ENCODE data around the gene TGFB1. TPM values are rescaled to one million over a fixed set of nuclear protein-coding genes. Genes with fewer than 3 reads are reported as not detected.

TGFB1 gene
- total and polyA plus RNA-seq, 4 donors = 0.83 to 10.6 (median 6.9) TPM

- Histone ChIP-seq H3K27me3 (ENCODE audit: control insufficient read depth in 4 of 4, insufficient read depth in 4 of 4, low read length in 3 of 4) (no peaks in the 10 kb centered on the region), H3K36me3 (ENCODE audit: control insufficient read depth in 4 of 4, insufficient read depth in 3 of 4, low read depth in 1 of 4, low read length in 3 of 4) (peaks cover 20 to 47% (median 31%) of the 10 kb centered on the region in 4 donors), H3K9me3 (ENCODE audit: control insufficient read depth in 4 of 4, low read length in 3 of 4) (no peaks in the 10 kb centered on the region), H3K9ac (ENCODE audit: low read depth in 1 of 2, low read length in 2 of 2) (peak overlapping the region in 1 of 2 donors; percentile 10), H3K27ac (ENCODE audit: low read depth in 1 of 2, low read length in 2 of 2) (peak overlapping the region; percentile 63 to 86), H3K4me1 (ENCODE audit: control insufficient read depth in 4 of 4, insufficient read depth in 4 of 4, low read length in 3 of 4) (peaks cover 0 to 35% (median 25%) of the 10 kb centered on the region in 4 donors), H3K4me3 (ENCODE audit: low read depth in 1 of 3, low read length in 3 of 3) (no peak overlapping the region)
- no peak for DNase-seq (ENCODE audit: low spot score)
- WGBS = 71% methylated on average over 8 of the region's 8 CpGs
- TF ChIP-seq MAX (IDR thresholded peaks at IDR 0.05) = no peak
- TF ChIP-seq JUND (IDR thresholded peaks at IDR 0.05) = no peak
- TF ChIP-seq SP1 (IDR thresholded peaks at IDR 0.05) = no peak
These were observed 46.4 kb downstream of the TGFB1 start for GRCh38 chr19:41307090-41307875.

DNA sequence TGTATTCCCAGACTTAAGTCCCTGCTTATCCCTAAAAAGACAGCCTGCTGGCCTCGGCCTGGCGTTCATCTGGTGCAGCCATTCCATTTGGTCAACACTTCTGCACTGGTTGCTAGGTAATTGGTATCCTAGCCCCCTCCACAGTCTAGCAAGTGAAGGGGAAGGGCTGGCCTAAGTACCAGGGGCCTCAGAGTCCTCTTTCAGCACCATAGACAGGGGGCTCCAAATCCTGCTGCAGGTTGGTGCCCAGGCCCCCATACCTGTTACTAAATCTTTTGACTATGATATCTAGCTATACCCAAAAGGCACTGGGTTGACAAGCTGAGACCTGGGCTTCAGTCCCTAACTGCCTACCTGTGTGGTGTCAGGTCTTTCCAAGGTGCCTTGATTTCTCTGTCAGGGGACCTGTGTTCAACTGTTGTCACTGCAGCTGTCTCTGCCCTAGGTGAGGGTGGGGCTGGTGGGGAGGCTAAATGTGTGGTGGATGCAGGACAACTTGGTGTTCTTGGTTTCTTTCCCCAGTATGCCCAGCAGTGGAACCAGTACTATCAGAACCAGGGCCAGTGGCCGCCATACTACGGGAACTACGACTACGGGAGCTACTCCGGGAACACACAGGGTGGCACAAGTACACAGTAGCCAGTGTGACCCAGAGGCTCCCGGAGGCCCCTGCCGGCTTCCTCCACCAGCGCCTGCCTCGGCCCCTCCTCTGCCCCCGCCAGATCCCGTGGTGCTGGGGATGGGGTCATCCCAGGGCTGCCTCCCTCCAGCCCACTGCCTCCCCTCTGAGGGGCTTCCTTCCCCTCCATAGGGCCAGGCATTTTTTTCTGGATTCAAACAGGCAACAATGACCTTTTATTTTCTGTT is 47.6 kb downstream of the TGFB1 start:
- TF ChIP-seq ZBTB33 (IDR thresholded peaks at IDR 0.05) (no peak), TAF1 (conservative IDR thresholded peaks at IDR 0.05) (no peak), SP1 (IDR thresholded peaks at IDR 0.05) (no peak), HNF4G (IDR thresholded peaks at IDR 0.05) (no peak), HNF4A (conservative IDR thresholded peaks at IDR 0.05) (no peak), MAX (IDR thresholded peaks at IDR 0.05) (no peak), ATF3 (IDR thresholded peaks at IDR 0.05) (no peak), CTCF (IDR thresholded peaks at IDR 0.05; ENCODE audit: low read depth, low read length, missing input control) (no peak), JUND (IDR thresholded peaks at IDR 0.05) (no peak), RXRA (IDR thresholded peaks at IDR 0.05) (no peak), GABPA (IDR thresholded peaks at IDR 0.05 in 1 of 2, conservative IDR thresholded peaks at IDR 0.05 in 1 of 2) (no peak), RAD21 (IDR thresholded peaks at IDR 0.05) (no peak), YY1 (IDR thresholded peaks at IDR 0.05) (no peak), FOXA2 (IDR thresholded peaks at IDR 0.05) (no peak), EGR1 (IDR thresholded peaks at IDR 0.05; ENCODE audit: low read depth in 2 of 2) (no peak), FOXA1 (IDR thresholded peaks at IDR 0.05) (no peak), NR2F2 (IDR thresholded peaks at IDR 0.05) (no peak)
- TF ChIP-seq, protein P1, sequence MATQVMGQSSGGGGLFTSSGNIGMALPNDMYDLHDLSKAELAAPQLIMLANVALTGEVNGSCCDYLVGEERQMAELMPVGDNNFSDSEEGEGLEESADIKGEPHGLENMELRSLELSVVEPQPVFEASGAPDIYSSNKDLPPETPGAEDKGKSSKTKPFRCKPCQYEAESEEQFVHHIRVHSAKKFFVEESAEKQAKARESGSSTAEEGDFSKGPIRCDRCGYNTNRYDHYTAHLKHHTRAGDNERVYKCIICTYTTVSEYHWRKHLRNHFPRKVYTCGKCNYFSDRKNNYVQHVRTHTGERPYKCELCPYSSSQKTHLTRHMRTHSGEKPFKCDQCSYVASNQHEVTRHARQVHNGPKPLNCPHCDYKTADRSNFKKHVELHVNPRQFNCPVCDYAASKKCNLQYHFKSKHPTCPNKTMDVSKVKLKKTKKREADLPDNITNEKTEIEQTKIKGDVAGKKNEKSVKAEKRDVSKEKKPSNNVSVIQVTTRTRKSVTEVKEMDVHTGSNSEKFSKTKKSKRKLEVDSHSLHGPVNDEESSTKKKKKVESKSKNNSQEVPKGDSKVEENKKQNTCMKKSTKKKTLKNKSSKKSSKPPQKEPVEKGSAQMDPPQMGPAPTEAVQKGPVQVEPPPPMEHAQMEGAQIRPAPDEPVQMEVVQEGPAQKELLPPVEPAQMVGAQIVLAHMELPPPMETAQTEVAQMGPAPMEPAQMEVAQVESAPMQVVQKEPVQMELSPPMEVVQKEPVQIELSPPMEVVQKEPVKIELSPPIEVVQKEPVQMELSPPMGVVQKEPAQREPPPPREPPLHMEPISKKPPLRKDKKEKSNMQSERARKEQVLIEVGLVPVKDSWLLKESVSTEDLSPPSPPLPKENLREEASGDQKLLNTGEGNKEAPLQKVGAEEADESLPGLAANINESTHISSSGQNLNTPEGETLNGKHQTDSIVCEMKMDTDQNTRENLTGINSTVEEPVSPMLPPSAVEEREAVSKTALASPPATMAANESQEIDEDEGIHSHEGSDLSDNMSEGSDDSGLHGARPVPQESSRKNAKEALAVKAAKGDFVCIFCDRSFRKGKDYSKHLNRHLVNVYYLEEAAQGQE (IDR thresholded peaks at IDR 0.05) = no peak
- no peaks in the 10 kb centered on the region for H3K9me3 ChIP-seq (ENCODE audit: control insufficient read depth in 4 of 4, low read length in 3 of 4)
- DNase-seq (ENCODE audit: low spot score) = no peak
- peaks cover 0 to 28% (median 21%) of the 10 kb centered on the region in 4 donors for H3K4me1 ChIP-seq (ENCODE audit: control insufficient read depth in 4 of 4, insufficient read depth in 4 of 4, low read length in 3 of 4)
- no peak overlapping the region for H3K27ac ChIP-seq (ENCODE audit: low read depth in 1 of 2, low read length in 2 of 2)
- no peaks in the 10 kb centered on the region for H3K27me3 ChIP-seq (ENCODE audit: control insufficient read depth in 4 of 4, insufficient read depth in 4 of 4, low read length in 3 of 4)
- WGBS = 85% methylated on average over 13 of the region's 13 CpGs
- H3K36me3 ChIP-seq (ENCODE audit: control insufficient read depth in 4 of 4, insufficient read depth in 3 of 4, low read depth in 1 of 4, low read length in 3 of 4) = peaks cover 20 to 56% (median 37%) of the 10 kb centered on the region in 4 donors
- H3K4me3 ChIP-seq (ENCODE audit: low read depth in 1 of 3, low read length in 3 of 3) = no peak overlapping the region
- H3K9ac ChIP-seq (ENCODE audit: low read depth in 1 of 2, low read length in 2 of 2) = no peak overlapping the region
